Mesendoderm (in vitro differentiated cells): ENCODE results near the gene ZSCAN10.

Source experiments
- DNase-seq: peaks from one replicate; pipeline ENCODE4 v3.0.0; 2013
- H2AK5ac ChIP-seq: 2 replicates; pipeline ENCODE4 v1.6.1; 2013; ENCODE audit warnings: low read length, inconsistent platforms
- H2BK120ac ChIP-seq: 2 replicates; pipeline ENCODE4 v1.6.1; 2013; ENCODE audit warnings: low read depth, mild to moderate bottlenecking, low read length, moderate library complexity, mixed read lengths
- H2BK15ac ChIP-seq: replicated peaks from 2 replicates; pipeline ENCODE4 v1.6.1; 2013; ENCODE audit warnings: low read depth, mild to moderate bottlenecking, moderate library complexity
- H2BK5ac ChIP-seq: 2 replicates; pipeline ENCODE4 v1.6.1; 2013; ENCODE audit warnings: low read length, inconsistent platforms
- H3K18ac ChIP-seq: 2 replicates; pipeline ENCODE4 v1.6.1; 2013; ENCODE audit warnings: mild to moderate bottlenecking, low read length, mixed read lengths
- H3K23ac ChIP-seq: one replicate; pipeline ENCODE4 v1.6.1; 2013; ENCODE audit warnings: low read length
- H3K27ac ChIP-seq: 2 replicates; pipeline ENCODE4 v1.5.1; 2013; ENCODE audit warnings: low read depth, mild to moderate bottlenecking, inconsistent platforms, low read length, moderate library complexity
- H3K27me3 ChIP-seq: 2 replicates; pipeline ENCODE4 v1.6.1; 2013; ENCODE audit warnings: low read length, control low read depth, mild to moderate bottlenecking, inconsistent platforms; ENCODE audit not compliant: insufficient read depth, poor library complexity
- H3K36me3 ChIP-seq: 2 replicates; pipeline ENCODE4 v1.6.1; 2013; ENCODE audit warnings: low read length, inconsistent platforms; ENCODE audit not compliant: control insufficient read depth, insufficient read depth
- H3K4ac ChIP-seq: one replicate; pipeline ENCODE4 v1.6.1; 2013; ENCODE audit warnings: low read depth, mild to moderate bottlenecking, low read length, moderate library complexity
- H3K4me1 ChIP-seq: 2 replicates; pipeline ENCODE4 v1.6.1; 2013; ENCODE audit warnings: low read depth, low read length, inconsistent platforms; ENCODE audit not compliant: control insufficient read depth
- H3K4me2 ChIP-seq: 2 replicates; pipeline ENCODE4 v1.6.1; 2013; ENCODE audit warnings: low read length
- H3K4me3 ChIP-seq: 2 replicates; pipeline ENCODE4 v1.5.1; 2013; ENCODE audit warnings: mild to moderate bottlenecking, low read length
- H3K56ac ChIP-seq: one replicate; pipeline ENCODE4 v1.6.1; 2013; ENCODE audit warnings: low read length
- H3K79me1 ChIP-seq: 2 replicates; pipeline ENCODE4 v1.6.1; 2013; ENCODE audit warnings: low read length, inconsistent platforms
- H3K79me2 ChIP-seq: 2 replicates; pipeline ENCODE4 v1.6.1; 2013; ENCODE audit warnings: mild to moderate bottlenecking, low read length; ENCODE audit not compliant: control insufficient read depth, insufficient read depth
- H3K9ac ChIP-seq: 2 replicates; pipeline ENCODE4 v1.6.1; 2013; ENCODE audit warnings: low read length, inconsistent platforms
- H4K5ac ChIP-seq: one replicate; pipeline ENCODE4 v1.6.1; 2013; ENCODE audit warnings: low read length
- H4K8ac ChIP-seq: one replicate; pipeline ENCODE4 v1.6.1; 2013; ENCODE audit warnings: low read depth, mild to moderate bottlenecking, control low read depth, low read length, moderate library complexity
- WGBS: extraction: QIAGEN DNeasy Blood & Tissue Kit; methylation state at CpG from one replicate; pipeline ENCODE4 v1.1.7; 2013; ENCODE audit warnings: low lambda C conversion rate, missing lambda C conversion rate; ENCODE audit not compliant: insufficient coverage; ENCODE audit errors: extremely low coverage; 5-methylcytosine and 5-hydroxymethylcytosine counted together

The ZSCAN10 gene

DNA sequence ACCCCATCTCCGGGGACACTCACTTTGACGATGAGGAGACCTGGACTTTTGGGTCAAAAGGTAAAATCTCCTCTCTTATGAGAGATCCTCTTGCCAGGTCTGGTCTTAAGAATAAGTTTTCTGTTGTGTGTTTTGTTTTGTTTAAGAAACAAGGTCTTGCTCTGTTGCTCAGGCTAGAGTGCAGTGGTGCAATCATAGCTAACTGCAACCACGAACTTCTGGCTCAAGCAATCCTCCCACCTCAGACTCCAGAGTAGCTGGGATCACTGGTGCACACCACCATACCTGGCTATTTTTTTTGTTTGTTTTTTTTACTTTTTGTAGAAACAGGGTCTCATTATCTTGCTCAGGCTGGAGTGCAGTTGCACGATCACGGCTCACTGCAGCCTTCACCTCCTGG, 48.6 kb downstream of the ZSCAN10 start:
- Histone ChIP-seq H3K9ac (no peak overlapping the region), H3K79me2 (no peaks in the 10 kb centered on the region), H2AK5ac (no peak overlapping the region), H3K27me3 (peaks cover 4% of the 10 kb centered on the region), H3K56ac (no peak overlapping the region), H2BK15ac (no peak overlapping the region), H3K79me1 (no peaks in the 10 kb centered on the region), H3K18ac (no peak overlapping the region), H4K8ac (no peak overlapping the region), H3K23ac (no peak overlapping the region), H3K4me2 (no peak overlapping the region), H3K4me3 (no peak overlapping the region), H3K4ac (no peak overlapping the region), H2BK5ac (no peak overlapping the region), H3K27ac (no peak overlapping the region), H3K36me3 (no peaks in the 10 kb centered on the region), H4K5ac (no peak overlapping the region), H3K4me1 (no peaks in the 10 kb centered on the region), H2BK120ac (no peak overlapping the region)
- no CpG with 5 or more reads among the region's 5 CpGs for WGBS
- DNase-seq: no peak

- H3K23ac ChIP-seq: no peak overlapping the region
- H3K4me2 ChIP-seq: no peak overlapping the region
- H4K5ac ChIP-seq: no peak overlapping the region
- no peak overlapping the region for H3K4ac ChIP-seq
- H2BK5ac ChIP-seq: no peak overlapping the region
- H3K18ac ChIP-seq: no peak overlapping the region
- no peak overlapping the region for H2AK5ac ChIP-seq
- no peak overlapping the region for H2BK15ac ChIP-seq
- H3K4me3 ChIP-seq: no peak overlapping the region
- DNase-seq: no peak
- H3K9ac ChIP-seq: no peak overlapping the region
- no peaks in the 10 kb centered on the region for H3K36me3 ChIP-seq
- H2BK120ac ChIP-seq: no peak overlapping the region
- H3K27ac ChIP-seq: no peak overlapping the region
- no peak overlapping the region for H3K56ac ChIP-seq
- H3K79me2 ChIP-seq: no peaks in the 10 kb centered on the region
- no peaks in the 10 kb centered on the region for H3K79me1 ChIP-seq
- H4K8ac ChIP-seq: no peak overlapping the region
- no CpG with 5 or more reads among the region's 26 CpGs for WGBS
- H3K4me1 ChIP-seq: no peaks in the 10 kb centered on the region
- H3K27me3 ChIP-seq: peaks cover 4% of the 10 kb centered on the region
These were observed 49.1 kb downstream of the ZSCAN10 start for GRCh38 chr16:3049921-3050481.

GRCh38 chr16:3047387-3047720, 51.7 kb downstream of the ZSCAN10 start:
- H3K4me1 ChIP-seq: no peaks in the 10 kb centered on the region
- WGBS: no CpG with 5 or more reads among the region's 13 CpGs
- no peak overlapping the region for H3K4me3 ChIP-seq
- no peak overlapping the region for H2BK15ac ChIP-seq
- H3K79me2 ChIP-seq: no peaks in the 10 kb centered on the region
- no peak overlapping the region for H3K18ac ChIP-seq
- no peak overlapping the region for H3K23ac ChIP-seq
- no peak overlapping the region for H4K8ac ChIP-seq
- no peak overlapping the region for H2BK5ac ChIP-seq
- no peak overlapping the region for H3K27ac ChIP-seq
- H3K36me3 ChIP-seq: no peaks in the 10 kb centered on the region
- peak overlapping the region; percentile 70 for H3K9ac ChIP-seq
- H3K4ac ChIP-seq: no peak overlapping the region
- peak overlapping the region; percentile 75 for H3K4me2 ChIP-seq
- no peak overlapping the region for H3K56ac ChIP-seq
- no peak overlapping the region for H2AK5ac ChIP-seq
- peak; percentile 35 for DNase-seq
- H3K79me1 ChIP-seq: no peaks in the 10 kb centered on the region
- H4K5ac ChIP-seq: no peak overlapping the region
- H3K27me3 ChIP-seq: peaks cover 4% of the 10 kb centered on the region
- H2BK120ac ChIP-seq: no peak overlapping the region

GRCh38 chr16:3046641-3047386, 52.3 kb downstream of the ZSCAN10 start:
- Histone ChIP-seq H3K4ac (peak overlapping the region; percentile 83), H3K4me2 (peak overlapping the region; percentile 75), H3K9ac (peak overlapping the region; percentile 70), H4K5ac (no peak overlapping the region), H3K18ac (peak overlapping the region; percentile 81), H3K56ac (peak overlapping the region; percentile 87), H4K8ac (no peak overlapping the region), H3K79me1 (no peaks in the 10 kb centered on the region), H3K27ac (no peak overlapping the region), H3K23ac (no peak overlapping the region), H2BK15ac (no peak overlapping the region), H2BK5ac (no peak overlapping the region), H3K4me1 (no peaks in the 10 kb centered on the region), H3K79me2 (no peaks in the 10 kb centered on the region), H2AK5ac (no peak overlapping the region), H2BK120ac (peak overlapping the region; percentile 76), H3K36me3 (no peaks in the 10 kb centered on the region), H3K27me3 (peaks cover 4% of the 10 kb centered on the region), H3K4me3 (peak overlapping the region; percentile 35)
- DNase-seq: no peak
- WGBS: no CpG with 5 or more reads among the region's 54 CpGs

DNA sequence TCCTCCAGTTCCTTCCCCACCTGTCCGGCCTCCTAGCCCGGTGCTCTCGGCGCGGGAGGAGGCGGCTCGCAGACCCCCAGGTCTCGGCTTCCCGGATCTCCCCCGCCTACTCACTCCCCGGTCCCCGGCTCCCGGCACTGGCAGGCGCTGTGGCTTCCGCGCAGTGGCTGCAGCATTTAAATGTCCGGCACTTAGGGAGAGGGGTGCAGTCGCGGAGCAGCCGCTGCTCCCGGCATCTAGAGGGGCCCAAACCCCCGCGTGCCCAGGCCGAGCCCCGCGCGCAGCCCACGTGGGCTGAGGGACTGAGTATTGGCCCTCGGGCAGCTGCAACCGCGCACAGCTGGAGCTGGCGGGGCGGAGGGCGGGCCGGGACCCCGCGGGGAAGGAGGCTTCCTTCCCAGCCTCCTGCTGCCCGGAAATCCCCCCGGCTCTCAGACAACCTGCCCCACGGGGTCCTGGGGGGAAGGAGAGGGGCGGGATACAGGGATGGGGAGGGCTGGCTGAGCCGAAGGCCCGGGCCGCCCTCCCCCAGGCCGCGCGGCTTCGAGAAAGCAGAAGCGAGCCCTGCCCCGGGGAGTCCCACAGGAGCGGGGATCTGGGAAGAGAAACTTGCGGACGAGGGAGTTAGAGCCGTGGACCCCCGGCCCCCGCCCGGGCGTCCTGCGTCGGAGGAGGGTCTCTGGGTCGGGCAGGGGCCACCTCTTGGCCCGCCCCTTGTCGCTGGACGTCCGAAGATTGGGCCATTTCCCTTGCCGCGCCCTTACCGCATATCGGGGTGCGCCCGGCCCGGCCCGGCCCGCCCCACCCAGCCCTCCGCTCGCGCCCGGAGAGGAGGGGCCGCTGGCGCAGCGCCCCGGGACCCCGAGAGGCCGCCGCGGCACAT, 53.1 kb downstream of the ZSCAN10 start, which contains the start of gene MMP25:
Gene MMP25, plus strand, starts transcription at position 804 of the 883 bp plus-strand sequence. CDS start 357 bp downstream, outside the sequence.
- peak; percentile 26 for DNase-seq
- peak within 1 kb of the TSS; percentile 1 for H3K23ac ChIP-seq
- H3K56ac ChIP-seq: peak within 1 kb of the TSS; percentile 87
- H3K4me3 ChIP-seq: peak within 1 kb of the TSS; percentile 43
- no peak within 1 kb of the TSS for H4K8ac ChIP-seq
- H3K4me1 ChIP-seq: no peaks in the 10 kb centered on the region
- H4K5ac ChIP-seq: no peak within 1 kb of the TSS
- peak within 1 kb of the TSS; percentile 74 for H3K9ac ChIP-seq
- H3K27me3 ChIP-seq: peaks cover 4% of the 10 kb centered on the region
- no peaks in the 10 kb centered on the region for H3K79me2 ChIP-seq
- H2BK15ac ChIP-seq: no peak within 1 kb of the TSS
- no peak within 1 kb of the TSS for H2AK5ac ChIP-seq
- peak within 1 kb of the TSS; percentile 76 for H2BK120ac ChIP-seq
- H3K4ac ChIP-seq: peak within 1 kb of the TSS; percentile 83
- no CpG with 5 or more reads among the region's 86 CpGs for WGBS
- H3K36me3 ChIP-seq: no peaks in the 10 kb centered on the region
- no peaks in the 10 kb centered on the region for H3K79me1 ChIP-seq
- peak within 1 kb of the TSS; percentile 81 for H3K4me2 ChIP-seq
- H3K27ac ChIP-seq: peak within 1 kb of the TSS; percentile 20
- H2BK5ac ChIP-seq: no peak within 1 kb of the TSS
- H3K18ac ChIP-seq: peak within 1 kb of the TSS; percentile 81
